ENCODE results near the gene GKN1.

The GKN1 gene

DNA sequence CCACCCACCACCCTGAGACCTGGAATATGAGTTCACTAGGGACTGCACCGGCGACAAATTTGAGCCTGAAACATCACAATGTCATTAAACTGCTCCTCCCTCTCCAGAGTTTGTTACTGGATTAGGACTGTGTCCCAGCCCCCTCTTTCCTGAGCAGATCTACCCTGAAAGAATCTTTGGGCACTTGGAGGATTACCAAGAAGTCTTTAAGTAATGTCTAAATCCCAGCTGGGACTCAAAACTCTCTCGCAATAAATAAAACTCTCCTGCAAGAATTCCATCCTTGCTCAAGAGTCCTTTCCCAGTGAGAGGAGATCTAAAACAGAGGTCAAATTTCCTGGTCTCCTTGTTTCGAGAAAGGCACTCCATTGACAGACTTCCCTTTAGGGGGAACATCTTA lies 42.6 kb upstream of the GKN1 start:
- Histone ChIP-seq H4K91ac (ENCODE audit: low read length) (no peak overlapping the region), H3K4ac (ENCODE audit: low read depth in 1 of 2, low read length in 2 of 2) (peak overlapping the region in 1 of 2 experiments; percentile 53), H3K27ac (ENCODE audit: low read length, poor library complexity, severe bottlenecking) (no peak overlapping the region), H3K18ac (ENCODE audit: low read depth in 1 of 2, low read length in 2 of 2) (no peak overlapping the region), H3K9ac (ENCODE audit: low read length) (no peak overlapping the region), H3K4me3 (ENCODE audit: insufficient read depth in 1 of 2, low read depth in 1 of 2, low read length in 2 of 2) (no peak overlapping the region), H2AK5ac (ENCODE audit: low read length, severe bottlenecking) (no peak overlapping the region), H3K4me2 (ENCODE audit: low read length, poor library complexity, severe bottlenecking) (no peak overlapping the region), H3K14ac (ENCODE audit: low read length in 2 of 2) (no peak overlapping the region), H2AFZ (ENCODE audit: low read depth, low read length) (no peak overlapping the region), H3K79me1 (replicated peaks; ENCODE audit: low read length, poor library complexity, severe bottlenecking) (no peaks in the 10 kb centered on the region), H2BK12ac (ENCODE audit: low read length in 2 of 2) (no peak overlapping the region), H3K36me3 (ENCODE audit: control insufficient read depth in 1 of 2, insufficient read depth in 2 of 2, low read depth in 1 of 2, low read length in 2 of 2) (no peaks in the 10 kb centered on the region), H3K23ac (ENCODE audit: low read length in 2 of 2) (no peak overlapping the region), H4K8ac (ENCODE audit: low read length) (no peak overlapping the region), H2BK15ac (ENCODE audit: low read depth, poor library complexity, severe bottlenecking) (no peak overlapping the region), H3K4me1 (ENCODE audit: control insufficient read depth, insufficient read depth, low read depth, low read length) (peaks cover 5% of the 10 kb centered on the region), H3K9me3 (ENCODE audit: control insufficient read depth, low read length) (no peaks in the 10 kb centered on the region), H2BK5ac (ENCODE audit: low read depth, low read length, poor library complexity, severe bottlenecking) (no peak overlapping the region), H2BK120ac (ENCODE audit: low read depth, low read length) (no peak overlapping the region), H3K27me3 (ENCODE audit: control insufficient read depth in 1 of 2, insufficient read depth in 1 of 2, low read length in 2 of 2) (peaks cover 0 to 10% of the 10 kb centered on the region in 2 experiments)
- WGBS: 59% methylated on average over 4 of the region's 4 CpGs
- peak; percentile 67 for DNase-seq

DNA sequence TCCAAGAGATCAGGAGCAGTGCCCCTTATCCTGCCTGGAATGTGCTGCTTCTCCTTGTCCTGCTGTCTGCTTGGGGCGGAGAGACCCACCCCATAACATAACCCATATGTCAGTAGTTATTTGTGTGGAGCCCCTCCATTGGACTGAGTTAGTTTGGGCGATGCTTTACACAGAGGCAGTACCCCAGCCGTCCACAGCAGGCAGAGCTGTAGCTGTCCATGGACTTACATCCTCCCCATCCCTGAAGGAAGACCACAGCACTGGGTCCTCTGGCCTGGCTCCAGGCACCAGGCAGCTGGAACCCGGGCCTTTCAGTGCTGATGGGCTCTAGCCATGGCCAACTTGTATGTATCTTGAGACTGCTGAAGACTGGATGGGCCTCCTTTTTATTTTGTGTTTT lies 42.0 kb upstream of the GKN1 start:
- 92% methylated on average over 4 of the region's 4 CpGs for WGBS
- H3K27me3 ChIP-seq (ENCODE audit: control insufficient read depth in 1 of 2, insufficient read depth in 1 of 2, low read length in 2 of 2): peaks cover 0 to 9% of the 10 kb centered on the region in 2 experiments

DNA sequence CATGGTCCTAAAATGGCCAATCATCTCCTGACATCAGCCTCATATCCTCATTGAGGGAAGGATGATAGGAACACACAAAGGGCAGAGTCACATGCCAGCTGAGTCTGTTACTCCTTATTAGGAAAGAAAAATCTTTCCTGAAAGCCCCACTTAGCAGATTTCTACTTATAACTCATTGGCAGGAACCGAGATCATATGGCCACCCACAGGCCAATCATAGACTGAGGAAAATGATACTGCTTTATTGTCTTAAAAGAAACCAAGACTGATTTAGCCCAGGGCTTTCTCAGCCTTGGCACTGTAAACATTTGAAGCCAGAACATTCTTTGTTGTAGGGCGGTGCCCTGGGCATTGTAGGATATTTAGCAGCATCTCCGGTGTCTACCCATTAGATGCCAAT lies 40.4 kb upstream of the GKN1 start:
- no peak overlapping the region for H2BK5ac ChIP-seq (ENCODE audit: low read depth, low read length, poor library complexity, severe bottlenecking)
- no peaks in the 10 kb centered on the region for H3K27me3 ChIP-seq (ENCODE audit: control insufficient read depth in 1 of 2, insufficient read depth in 1 of 2, low read length in 2 of 2)
- H2BK15ac ChIP-seq (ENCODE audit: low read depth, poor library complexity, severe bottlenecking): no peak overlapping the region
- no peak overlapping the region for H3K14ac ChIP-seq (ENCODE audit: low read length in 2 of 2)
- H3K4me3 ChIP-seq (ENCODE audit: insufficient read depth in 1 of 2, low read depth in 1 of 2, low read length in 2 of 2): no peak overlapping the region
- DNase-seq: no peak
- WGBS: 97% methylated on average over 3 of the region's 3 CpGs
- no peaks in the 10 kb centered on the region for H3K36me3 ChIP-seq (ENCODE audit: control insufficient read depth in 1 of 2, insufficient read depth in 2 of 2, low read depth in 1 of 2, low read length in 2 of 2)
- no peak overlapping the region for H3K27ac ChIP-seq (ENCODE audit: low read length, poor library complexity, severe bottlenecking)
- H3K4me2 ChIP-seq (ENCODE audit: low read length, poor library complexity, severe bottlenecking): no peak overlapping the region
- H3K79me1 ChIP-seq (replicated peaks; ENCODE audit: low read length, poor library complexity, severe bottlenecking): no peaks in the 10 kb centered on the region
- no peak overlapping the region for H2BK120ac ChIP-seq (ENCODE audit: low read depth, low read length)
- no peaks in the 10 kb centered on the region for H3K9me3 ChIP-seq (ENCODE audit: control insufficient read depth, low read length)
- H3K4me1 ChIP-seq (ENCODE audit: control insufficient read depth, insufficient read depth, low read depth, low read length): peaks cover 11% of the 10 kb centered on the region
- H4K8ac ChIP-seq (ENCODE audit: low read length): no peak overlapping the region
- H3K18ac ChIP-seq (ENCODE audit: low read depth in 1 of 2, low read length in 2 of 2): no peak overlapping the region
- no peak overlapping the region for H2BK12ac ChIP-seq (ENCODE audit: low read length in 2 of 2)
- no peak overlapping the region for H3K9ac ChIP-seq (ENCODE audit: low read length)
- H3K23ac ChIP-seq (ENCODE audit: low read length in 2 of 2): no peak overlapping the region
- H3K4ac ChIP-seq (ENCODE audit: low read depth in 1 of 2, low read length in 2 of 2): no peak overlapping the region
- no peak overlapping the region for H2AK5ac ChIP-seq (ENCODE audit: low read length, severe bottlenecking)
- no peak overlapping the region for H2AFZ ChIP-seq (ENCODE audit: low read depth, low read length)
- no peak overlapping the region for H4K91ac ChIP-seq (ENCODE audit: low read length)

More for the DNA sequence above, 42.0 kb upstream of the GKN1 start:
- DNase-seq: no peak
- Histone ChIP-seq H3K27ac (ENCODE audit: low read length, poor library complexity, severe bottlenecking) (no peak overlapping the region), H2BK5ac (ENCODE audit: low read depth, low read length, poor library complexity, severe bottlenecking) (no peak overlapping the region), H3K14ac (ENCODE audit: low read length in 2 of 2) (no peak overlapping the region), H3K9ac (ENCODE audit: low read length) (no peak overlapping the region), H3K9me3 (ENCODE audit: control insufficient read depth, low read length) (no peaks in the 10 kb centered on the region), H2BK15ac (ENCODE audit: low read depth, poor library complexity, severe bottlenecking) (no peak overlapping the region), H3K79me1 (replicated peaks; ENCODE audit: low read length, poor library complexity, severe bottlenecking) (no peaks in the 10 kb centered on the region), H3K4ac (ENCODE audit: low read depth in 1 of 2, low read length in 2 of 2) (peak overlapping the region in 1 of 2 experiments; percentile 53), H3K18ac (ENCODE audit: low read depth in 1 of 2, low read length in 2 of 2) (peak overlapping the region; percentile 16 to 23), H3K4me3 (ENCODE audit: insufficient read depth in 1 of 2, low read depth in 1 of 2, low read length in 2 of 2) (no peak overlapping the region), H3K36me3 (ENCODE audit: control insufficient read depth in 1 of 2, insufficient read depth in 2 of 2, low read depth in 1 of 2, low read length in 2 of 2) (no peaks in the 10 kb centered on the region), H2BK12ac (ENCODE audit: low read length in 2 of 2) (peak overlapping the region in 1 of 2 experiments; percentile 67), H4K8ac (ENCODE audit: low read length) (peak overlapping the region; percentile 0), H3K4me2 (ENCODE audit: low read length, poor library complexity, severe bottlenecking) (no peak overlapping the region), H2AK5ac (ENCODE audit: low read length, severe bottlenecking) (no peak overlapping the region), H2AFZ (ENCODE audit: low read depth, low read length) (no peak overlapping the region), H4K91ac (ENCODE audit: low read length) (no peak overlapping the region), H3K4me1 (ENCODE audit: control insufficient read depth, insufficient read depth, low read depth, low read length) (peaks cover 10% of the 10 kb centered on the region), H3K23ac (ENCODE audit: low read length in 2 of 2) (no peak overlapping the region), H2BK120ac (ENCODE audit: low read depth, low read length) (no peak overlapping the region)

DNA sequence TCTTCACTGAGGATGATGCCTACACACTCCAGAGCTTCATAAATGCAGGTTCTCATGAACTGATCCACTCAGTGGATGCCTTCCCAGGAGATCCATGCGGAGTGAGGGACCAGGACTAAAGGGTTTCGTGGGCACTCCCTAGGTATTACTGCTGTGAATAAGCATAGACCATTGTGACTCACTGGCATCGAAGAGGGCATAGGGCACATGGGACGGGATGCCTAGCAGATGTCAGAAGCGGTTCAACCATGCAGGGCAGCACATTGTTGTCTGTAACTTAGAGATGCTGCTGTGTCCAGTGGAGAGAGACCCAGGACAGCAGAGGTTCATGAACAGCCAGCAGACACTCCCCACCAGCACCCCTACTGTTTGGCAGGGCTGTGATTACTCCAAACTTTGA lies 39.0 kb upstream of the GKN1 start:
- Histone ChIP-seq H3K18ac (ENCODE audit: low read depth in 1 of 2, low read length in 2 of 2) (no peak overlapping the region), H3K27ac (ENCODE audit: low read length, poor library complexity, severe bottlenecking) (no peak overlapping the region), H4K91ac (ENCODE audit: low read length) (no peak overlapping the region), H3K4ac (ENCODE audit: low read depth in 1 of 2, low read length in 2 of 2) (no peak overlapping the region), H3K27me3 (ENCODE audit: control insufficient read depth in 1 of 2, insufficient read depth in 1 of 2, low read length in 2 of 2) (no peaks in the 10 kb centered on the region), H2AFZ (ENCODE audit: low read depth, low read length) (no peak overlapping the region), H3K4me1 (ENCODE audit: control insufficient read depth, insufficient read depth, low read depth, low read length) (peaks cover 11% of the 10 kb centered on the region), H2AK5ac (ENCODE audit: low read length, severe bottlenecking) (peak overlapping the region; percentile 36), H3K23ac (ENCODE audit: low read length in 2 of 2) (no peak overlapping the region), H3K14ac (ENCODE audit: low read length in 2 of 2) (no peak overlapping the region), H2BK5ac (ENCODE audit: low read depth, low read length, poor library complexity, severe bottlenecking) (no peak overlapping the region), H3K4me3 (ENCODE audit: insufficient read depth in 1 of 2, low read depth in 1 of 2, low read length in 2 of 2) (no peak overlapping the region), H2BK120ac (ENCODE audit: low read depth, low read length) (no peak overlapping the region), H2BK12ac (ENCODE audit: low read length in 2 of 2) (no peak overlapping the region), H3K4me2 (ENCODE audit: low read length, poor library complexity, severe bottlenecking) (no peak overlapping the region), H3K79me1 (replicated peaks; ENCODE audit: low read length, poor library complexity, severe bottlenecking) (no peaks in the 10 kb centered on the region), H2BK15ac (ENCODE audit: low read depth, poor library complexity, severe bottlenecking) (no peak overlapping the region), H3K9me3 (ENCODE audit: control insufficient read depth, low read length) (peaks cover 5% of the 10 kb centered on the region), H4K8ac (ENCODE audit: low read length) (no peak overlapping the region), H3K9ac (ENCODE audit: low read length) (no peak overlapping the region), H3K36me3 (ENCODE audit: control insufficient read depth in 1 of 2, insufficient read depth in 2 of 2, low read depth in 1 of 2, low read length in 2 of 2) (no peaks in the 10 kb centered on the region)
- WGBS: 94% methylated on average over 5 of the region's 5 CpGs
- DNase-seq: no peak
